Activated CD8-positive, alpha-beta T cell treated with anti-CD3 and anti-CD28 coated beads for 36 hours (primary cell): Measurements from ENCODE around the gene FRMPD1. TPM values are rescaled to one million over a fixed set of nuclear protein-coding genes. Genes with fewer than 3 reads are reported as not detected.

Source experiments
- ATAC-seq: fragments of 200-7000 bp; cut with Tn5 transposase; one replicate; pipeline ENCODE4 v1.10.0; 2021; ENCODE audit warnings: mild to moderate bottlenecking, moderate library complexity
- CTCF ChIA-PET: fragments of 350-600 bp; sonication (Branson Sonifier 250); formaldehyde crosslinking; loops from one replicate; lab custom pipeline; 2021; ENCODE audit warnings: antibody characterized with exemption; lab: Charles Lee
- POLR2A ChIA-PET: fragments of 350-600 bp; sonication (Branson Sonifier 250); formaldehyde crosslinking; loops from one replicate; lab custom pipeline; 2021; ENCODE audit warnings: antibody characterized with exemption; lab: Charles Lee
- DNase-seq: peaks from one replicate; pipeline ENCODE4 v3.0.0-alpha.2; 2020
- H3K27ac Mint-ChIP-seq: one replicate; pipeline ENCODE4 v1.8.0; 2021; ENCODE audit warnings: mild to moderate bottlenecking, mixed read lengths
- H3K27me3 Mint-ChIP-seq: one replicate; pipeline ENCODE4 v1.8.0; 2021; ENCODE audit warnings: mixed read lengths
- H3K36me3 Mint-ChIP-seq: one replicate; pipeline ENCODE4 v1.8.0; 2021; ENCODE audit warnings: low read depth, mixed read lengths
- H3K4me1 Mint-ChIP-seq: one replicate; pipeline ENCODE4 v1.8.0; 2021; ENCODE audit warnings: low read depth, mixed read lengths
- H3K4me3 Mint-ChIP-seq: one replicate; pipeline ENCODE4 v1.8.0; 2021; ENCODE audit warnings: mild to moderate bottlenecking, moderate library complexity, mixed read lengths
- H3K9me3 Mint-ChIP-seq: one replicate; pipeline ENCODE4 v1.8.0; 2021; ENCODE audit warnings: mixed read lengths
- CTCF ChIP-seq: fragments of 200-600 bp; IDR thresholded peaks from one replicate; pipeline ENCODE4 v1.8.0; 2022; ENCODE audit warnings: antibody characterized with exemption, mild to moderate bottlenecking
- intact Hi-C: fragments of 100-400 bp; cut with micrococcal nuclease; formaldehyde crosslinking; loops from one replicate; pipeline ENCODE4 v1.10.0; 2022
- total RNA-seq, 2 experiments: library from RNA; stranded (reverse); gene quantifications; one replicate each; pipeline ENCODE4 v1.2.3, GENCODE V29; 2021

Gene FRMPD1
- total RNA-seq, 2 experiments from 2014 or later = not detected

GRCh38 chr9:37663926-37664325 is 13.2 kb downstream of the FRMPD1 start:
- DNase-seq = no peak

GRCh38 chr9:37667706-37668105 is 17.0 kb downstream of the FRMPD1 start:
- no peak for ATAC-seq
- no peaks in the 10 kb centered on the region for H3K4me1 Mint-ChIP-seq
- no peak for DNase-seq
- H3K36me3 Mint-ChIP-seq = no peaks in the 10 kb centered on the region
- no peak for TF ChIP-seq CTCF
- no peaks in the 10 kb centered on the region for H3K9me3 Mint-ChIP-seq
- no peak overlapping the region for H3K4me3 Mint-ChIP-seq
- ChIA-PET CTCF (no interaction called here), POLR2A (interaction anchor here (1.5 kb wide), 1 partner anchor 76 kb away, joined by 3 read pairs; the partner anchor contains the start of gene TOMM5)
- H3K27ac Mint-ChIP-seq = no peak overlapping the region
- intact Hi-C loops = no loop called here
- peaks cover 35% of the 10 kb centered on the region for H3K27me3 Mint-ChIP-seq

More at GRCh38 chr9:37663926-37664325, 13.2 kb downstream of the FRMPD1 start:
- Mint-ChIP-seq H3K4me3 (no peak overlapping the region), H3K27ac (no peak overlapping the region), H3K27me3 (peaks cover 21% of the 10 kb centered on the region), H3K4me1 (no peaks in the 10 kb centered on the region), H3K36me3 (no peaks in the 10 kb centered on the region), H3K9me3 (no peaks in the 10 kb centered on the region)
- TF ChIP-seq CTCF = no peak
- ChIA-PET CTCF (no interaction called here), POLR2A (no interaction called here)
- no peak for ATAC-seq
- intact Hi-C loops = no loop called here

- DNase-seq (no peak), ATAC-seq (no peak)
- CTCF ChIA-PET = no interaction called here
- Mint-ChIP-seq H3K27ac (no peak overlapping the region), H3K36me3 (no peaks in the 10 kb centered on the region), H3K4me3 (no peak overlapping the region), H3K27me3 (peaks cover 35% of the 10 kb centered on the region), H3K9me3 (no peaks in the 10 kb centered on the region), H3K4me1 (no peaks in the 10 kb centered on the region)
- POLR2A ChIA-PET = interaction anchor here (1.5 kb wide), 1 partner anchor 76 kb away, joined by 3 read pairs; the partner anchor contains the start of gene TOMM5
- intact Hi-C loops = no loop called here
- no peak for TF ChIP-seq CTCF
These were observed 17.4 kb downstream of the FRMPD1 start for GRCh38 chr9:37668116-37668601.

GRCh38 chr9:37669232-37669631 is 18.5 kb downstream of the FRMPD1 start:
- intact Hi-C loops = no loop called here
- ChIA-PET CTCF (no interaction called here), POLR2A (no interaction called here)
- no peak for TF ChIP-seq CTCF
- DNase-seq (no peak), ATAC-seq (no peak)
- peaks cover 35% of the 10 kb centered on the region for H3K27me3 Mint-ChIP-seq
- H3K36me3 Mint-ChIP-seq = no peaks in the 10 kb centered on the region
- no peak overlapping the region for H3K27ac Mint-ChIP-seq
- H3K4me3 Mint-ChIP-seq = no peak overlapping the region
- no peaks in the 10 kb centered on the region for H3K4me1 Mint-ChIP-seq
- H3K9me3 Mint-ChIP-seq = no peaks in the 10 kb centered on the region

- Mint-ChIP-seq H3K4me1 (no peaks in the 10 kb centered on the region), H3K27ac (no peak overlapping the region), H3K27me3 (peaks cover 13% of the 10 kb centered on the region), H3K4me3 (no peak overlapping the region), H3K9me3 (no peaks in the 10 kb centered on the region), H3K36me3 (no peaks in the 10 kb centered on the region)
- ChIA-PET POLR2A (no interaction called here), CTCF (no interaction called here)
- DNase-seq (no peak), ATAC-seq (no peak)
- intact Hi-C loops = no loop called here
- no peak for TF ChIP-seq CTCF
These were observed 24.9 kb downstream of the FRMPD1 start for GRCh38 chr9:37675661-37676060.
